Spleen (tissue), 11 donors: Measurements from ENCODE around the gene BTBD1. TPM values are rescaled to one million over a fixed set of nuclear protein-coding genes. Genes with fewer than 3 reads are reported as not detected.
A peak's percentile ranks its signal among the peaks of the same experiment; 100 is the strongest.
"Not testable (repeated sequence)": the region's sequence is repeated elsewhere in the genome, so short reads cannot be mapped to it uniquely, and the experiment has no call there.

Experiments used
- DNase-seq: peaks from one replicate; pipeline ENCODE4 v3.0.0-alpha.2; 2020
- H3K27ac ChIP-seq, 8 donors: fragments of 200-600 bp; sonication (generic) in 7 of 8; 1 replicate in 4 of 8; 2 replicates in 4 of 8; pipeline versions ENCODE4 v1.5.0 to v1.8.0; 2016 to 2021; ENCODE audit warnings: inconsistent platforms in 4 of 8, mild to moderate bottlenecking in 4 of 8, moderate library complexity in 1 of 8
- H3K27me3 ChIP-seq, 7 donors: fragments of 200-600 bp; sonication (generic) in 6 of 7; replicated peaks in 1 of 7; 1 replicate in 4 of 7; 2 replicates in 3 of 7; pipeline versions ENCODE4 v1.5.0 to v1.8.0; 2016 to 2021; ENCODE audit warnings: inconsistent platforms in 3 of 7, mild to moderate bottlenecking in 1 of 7
- H3K36me3 ChIP-seq, 6 donors: fragments of 200-600 bp; sonication (generic) in 5 of 6; 1 replicate in 4 of 6; 2 replicates in 2 of 6; pipeline versions ENCODE4 v1.5.0 to v1.8.0; 2016 to 2021; ENCODE audit warnings: inconsistent platforms in 2 of 6
- H3K4me1 ChIP-seq, 6 donors: fragments of 200-600 bp; sonication (generic) in 5 of 6; 1 replicate in 3 of 6; 2 replicates in 3 of 6; pipeline versions ENCODE4 v1.5.0 to v1.8.0; 2016 to 2021; ENCODE audit warnings: inconsistent platforms in 3 of 6
- H3K4me3 ChIP-seq, 8 donors: fragments of 200-600 bp; sonication (generic) in 7 of 8; 1 replicate in 4 of 8; 2 replicates in 4 of 8; pipeline versions ENCODE4 v1.5.0 to v1.8.0; 2016 to 2021; ENCODE audit warnings: inconsistent platforms in 4 of 8, mild to moderate bottlenecking in 4 of 8, moderate library complexity in 2 of 8
- H3K9me3 ChIP-seq, 8 donors: fragments of 200-600 bp; sonication (generic) in 7 of 8; 1 replicate in 4 of 8; 2 replicates in 4 of 8; pipeline versions ENCODE4 v1.5.0 to v1.8.0; 2016 to 2021; ENCODE audit warnings: inconsistent platforms in 4 of 8
- POLR2A ChIP-seq, 3 donors: fragments of 450-650 bp; IDR thresholded peaks; one replicate each; pipeline ENCODE4 v1.5.1; 2017; ENCODE audit warnings: antibody characterized with exemption in 3 of 3, mild to moderate bottlenecking in 1 of 3
- POLR2AphosphoS5 ChIP-seq, 3 donors: sonication (generic); formaldehyde crosslinking; IDR thresholded peaks; one replicate each; pipeline ENCODE4 v1.5.1; 2017; ENCODE audit warnings: antibody characterized with exemption in 3 of 3
- WGBS, 5 donors: extraction: QIAGEN DNeasy Blood & Tissue Kit in 3 of 5; methylation state at CpG; one replicate each; pipeline versions ENCODE4 v1.1.5 to v1.1.7; 2013 to 2018; 5-methylcytosine and 5-hydroxymethylcytosine counted together
- intact Hi-C: fragments of 100-400 bp; cut with DNase I; formaldehyde crosslinking; loops from one replicate; pipeline ENCODE4 v1.15.0; 2023; ENCODE audit warnings: low total_unique reads
- polyA plus RNA-seq, 3 donors: library from polyadenylated mRNA; stranded (reverse); fragments of 200-250 nt; gene quantifications; one replicate each; pipeline ENCODE4 v1.2.1, GENCODE V29; 2013
- total RNA-seq, 7 donors: library from RNA; depleted of rRNA in 3 of 7; stranded (reverse); fragments of >200 nt in 3 of 7; fragmentation: NEBNext Ultra II Directional in 4 of 7; extraction: Animal tissue kit (Norgen Biotek cat#: 25700) in 4 of 7; gene quantifications; one replicate each; pipeline versions ENCODE4 v1.1.0 to v1.2.1, GENCODE V29; 2016 to 2021
- TF ChIP-seq, protein P1 (sequence below), 11 experiments: fragments of 200-600 bp in 7 of 11; fragments of 450-650 bp in 4 of 11; sonication (generic) in 4 of 11; IDR thresholded peaks in 8 of 11; conservative IDR thresholded peaks in 3 of 11; 1 replicate in 7 of 11; 2 replicates in 4 of 11; pipeline versions ENCODE4 v1.4.0 to v1.8.0; 2016 to 2021; ENCODE audit warnings: antibody characterized with exemption in 11 of 11, inconsistent platforms in 4 of 11, mild to moderate bottlenecking in 1 of 11
- donor health status: healthy with polysubstance abuse.
- donor health status: DM: no; HTN: no; CAD: no; lungs with moderate emphysema.
- donor health status: DM: no; HTN: no; CAD: no.
- donor health status: Bipolar disorder and iron deficiency.
- donor health status: healthy.
- donor health status: DM: no; HTN: no; CAD: no.
- donor health status: DM: yes; HTN: yes; CAD: no.

Gene BTBD1
- total and polyA plus RNA-seq, 10 donors, result 14.9 to 70.8 (median 45.7) TPM

GRCh38 chr15:83098079-83098478, 31.0 kb upstream of the BTBD1 start:
- H3K36me3 ChIP-seq, result no peaks in the 10 kb centered on the region
- no peak overlapping the region for H3K27ac ChIP-seq
- no peak for TF ChIP-seq POLR2A (IDR thresholded peaks at IDR 0.05)
- TF ChIP-seq, protein P1, sequence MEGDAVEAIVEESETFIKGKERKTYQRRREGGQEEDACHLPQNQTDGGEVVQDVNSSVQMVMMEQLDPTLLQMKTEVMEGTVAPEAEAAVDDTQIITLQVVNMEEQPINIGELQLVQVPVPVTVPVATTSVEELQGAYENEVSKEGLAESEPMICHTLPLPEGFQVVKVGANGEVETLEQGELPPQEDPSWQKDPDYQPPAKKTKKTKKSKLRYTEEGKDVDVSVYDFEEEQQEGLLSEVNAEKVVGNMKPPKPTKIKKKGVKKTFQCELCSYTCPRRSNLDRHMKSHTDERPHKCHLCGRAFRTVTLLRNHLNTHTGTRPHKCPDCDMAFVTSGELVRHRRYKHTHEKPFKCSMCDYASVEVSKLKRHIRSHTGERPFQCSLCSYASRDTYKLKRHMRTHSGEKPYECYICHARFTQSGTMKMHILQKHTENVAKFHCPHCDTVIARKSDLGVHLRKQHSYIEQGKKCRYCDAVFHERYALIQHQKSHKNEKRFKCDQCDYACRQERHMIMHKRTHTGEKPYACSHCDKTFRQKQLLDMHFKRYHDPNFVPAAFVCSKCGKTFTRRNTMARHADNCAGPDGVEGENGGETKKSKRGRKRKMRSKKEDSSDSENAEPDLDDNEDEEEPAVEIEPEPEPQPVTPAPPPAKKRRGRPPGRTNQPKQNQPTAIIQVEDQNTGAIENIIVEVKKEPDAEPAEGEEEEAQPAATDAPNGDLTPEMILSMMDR (IDR thresholded peaks at IDR 0.05 in 8 of 11, conservative IDR thresholded peaks at IDR 0.05 in 3 of 11), result no peak
- no peak for TF ChIP-seq POLR2AphosphoS5 (IDR thresholded peaks at IDR 0.05)
- no peak overlapping the region for H3K4me3 ChIP-seq
- H3K9me3 ChIP-seq, result peaks cover 0 to 21% (median 3%) of the 10 kb centered on the region in 8 donors
- H3K27me3 ChIP-seq, result peaks cover 0 to 6% (median 0%) of the 10 kb centered on the region in 7 donors
- intact Hi-C loops, result no loop called here
- no peak for DNase-seq
- peaks cover 0 to 13% (median 3%) of the 10 kb centered on the region in 6 donors for H3K4me1 ChIP-seq

GRCh38 chr15:83094583-83094982, 27.5 kb upstream of the BTBD1 start:
- DNase-seq, result no peak
- Histone ChIP-seq H3K27ac (no peak overlapping the region), H3K4me1 (peaks cover 0 to 16% (median 6%) of the 10 kb centered on the region in 6 donors), H3K9me3 (peaks cover 0 to 21% (median 3%) of the 10 kb centered on the region in 8 donors), H3K36me3 (no peaks in the 10 kb centered on the region), H3K4me3 (no peak overlapping the region), H3K27me3 (no peaks in the 10 kb centered on the region)
- 88 to 93% (median 91%) methylated on average over 5 of the region's 5 CpGs for WGBS, 5 donors
- intact Hi-C loops, result no loop called here
- TF ChIP-seq POLR2AphosphoS5 (IDR thresholded peaks at IDR 0.05) (no peak), POLR2A (IDR thresholded peaks at IDR 0.05) (no peak)
- TF ChIP-seq, protein P1 (IDR thresholded peaks at IDR 0.05 in 8 of 11, conservative IDR thresholded peaks at IDR 0.05 in 3 of 11), result no peak

GRCh38 chr15:83092309-83092976, 25.4 kb upstream of the BTBD1 start:
- intact Hi-C loops, result no loop called here
- Histone ChIP-seq H3K27ac (peak overlapping the region in 5 of 8 donors; percentile 32 to 81 (median 33)), H3K4me3 (no peak overlapping the region), H3K9me3 (peaks cover 0 to 6% (median 0%) of the 10 kb centered on the region in 8 donors), H3K27me3 (no peaks in the 10 kb centered on the region), H3K36me3 (no peaks in the 10 kb centered on the region), H3K4me1 (peaks cover 0 to 16% (median 6%) of the 10 kb centered on the region in 6 donors)
- TF ChIP-seq POLR2AphosphoS5 (IDR thresholded peaks at IDR 0.05) (peak in 1 of 3 donors; percentile 79), POLR2A (IDR thresholded peaks at IDR 0.05) (no peak)
- TF ChIP-seq, protein P1 (IDR thresholded peaks at IDR 0.05 in 8 of 11, conservative IDR thresholded peaks at IDR 0.05 in 3 of 11), result no peak
- DNase-seq, result no peak
- 37 to 44% (median 38%) methylated on average over 4 of the region's 4 CpGs for WGBS, 5 donors

- peaks cover 0 to 16% (median 6%) of the 10 kb centered on the region in 6 donors for H3K4me1 ChIP-seq
Measured at GRCh38 chr15:83091965-83092308, 24.9 kb upstream of the BTBD1 start.

More at GRCh38 chr15:83091965-83092308, 24.9 kb upstream of the BTBD1 start:
- H3K9me3 ChIP-seq, H3K27me3 ChIP-seq, H3K36me3 ChIP-seq, H3K4me3 ChIP-seq, intact Hi-C loops, DNase-seq: not testable (repeated sequence)
- 61 to 88% (median 77%) methylated on average over 3 of the region's 3 CpGs for WGBS, 5 donors
- peak overlapping the region in 5 of 8 donors; percentile 32 to 81 (median 33) for H3K27ac ChIP-seq
